NCI-H2196 (cell line): Measurements from ENCODE around the gene WDR33.
"Not testable (repeated sequence)": the region's sequence is repeated elsewhere in the genome, so short reads cannot be mapped to it uniquely, and the experiment has no call there.

Experiments
- DNase-seq: peaks from one replicate; lab custom pipeline; 2025; ENCODE audit not compliant: unreplicated experiment; lab: John Stamatoyannopoulos, UW

The WDR33 gene

DNA sequence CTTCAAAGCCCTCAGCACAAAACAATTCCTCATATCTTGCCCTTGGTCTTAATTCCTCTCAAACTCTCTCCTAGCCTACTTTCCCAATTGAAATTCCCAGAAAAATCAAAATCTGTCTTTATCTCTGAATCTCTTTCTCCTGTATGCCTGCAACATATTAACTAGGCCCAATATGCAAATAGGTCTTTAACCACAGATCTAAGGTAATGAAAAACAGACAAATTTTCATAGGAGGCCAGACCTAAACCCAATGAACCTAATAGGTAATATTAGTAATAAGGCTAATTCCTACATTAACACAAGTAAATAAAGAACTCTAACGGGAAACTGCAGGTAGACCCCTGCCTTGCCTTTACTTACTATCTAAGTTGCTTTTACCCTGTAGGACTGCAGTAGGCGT, 41.4 kb downstream of the WDR33 start:
- DNase-seq, result no peak

DNA sequence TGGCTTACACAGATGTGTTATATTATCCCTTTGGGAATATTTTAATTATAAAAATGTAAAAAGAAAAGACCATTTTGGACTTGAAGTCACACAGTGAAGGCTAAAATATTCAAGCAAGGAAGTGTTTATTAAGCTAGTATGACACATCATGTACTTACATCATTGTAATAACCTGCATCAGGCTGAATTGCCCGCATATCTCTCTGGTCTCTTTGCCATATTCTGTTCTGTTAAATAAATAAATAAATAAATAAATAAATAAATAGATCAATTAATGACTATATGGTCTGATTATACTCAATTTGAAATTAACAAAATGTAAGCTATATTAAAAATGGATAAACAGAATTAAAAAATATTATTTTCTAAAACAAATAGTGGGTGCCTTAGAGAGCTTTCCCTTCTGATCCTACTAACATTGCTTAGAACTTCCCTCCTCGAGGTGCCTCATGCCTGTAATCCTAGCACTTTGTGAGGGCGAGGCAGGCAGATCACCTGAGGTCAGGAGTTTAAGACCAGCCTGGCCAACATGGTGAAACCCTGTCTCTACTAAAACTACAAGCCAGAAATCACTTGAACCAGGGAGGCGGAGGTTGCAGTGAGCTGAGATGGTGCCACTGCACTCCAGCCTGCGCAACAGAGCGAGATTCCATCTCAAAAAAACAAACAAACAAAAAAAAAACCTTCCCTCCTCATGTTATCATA, 42.0 kb downstream of the WDR33 start:
- no peak for DNase-seq

DNA sequence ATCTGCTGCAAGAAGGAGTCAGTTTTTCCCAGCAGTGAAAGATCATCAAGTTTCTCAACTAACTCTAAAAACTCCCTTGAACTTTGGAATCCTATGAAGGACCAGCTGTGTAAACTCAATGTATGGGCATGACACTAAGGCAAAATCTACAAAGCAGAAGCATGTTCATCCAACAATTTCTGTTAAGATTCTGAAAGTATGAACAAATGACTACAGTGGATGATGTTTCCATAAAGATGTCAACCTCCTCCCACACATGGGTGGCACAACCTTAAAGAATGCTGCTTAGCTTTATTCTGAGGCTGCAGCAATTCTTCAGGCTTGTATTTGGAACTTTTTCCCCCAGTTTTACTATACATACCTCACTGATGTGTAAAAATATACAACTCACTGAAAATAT, 47.2 kb downstream of the WDR33 start:
- no peak for DNase-seq

DNA sequence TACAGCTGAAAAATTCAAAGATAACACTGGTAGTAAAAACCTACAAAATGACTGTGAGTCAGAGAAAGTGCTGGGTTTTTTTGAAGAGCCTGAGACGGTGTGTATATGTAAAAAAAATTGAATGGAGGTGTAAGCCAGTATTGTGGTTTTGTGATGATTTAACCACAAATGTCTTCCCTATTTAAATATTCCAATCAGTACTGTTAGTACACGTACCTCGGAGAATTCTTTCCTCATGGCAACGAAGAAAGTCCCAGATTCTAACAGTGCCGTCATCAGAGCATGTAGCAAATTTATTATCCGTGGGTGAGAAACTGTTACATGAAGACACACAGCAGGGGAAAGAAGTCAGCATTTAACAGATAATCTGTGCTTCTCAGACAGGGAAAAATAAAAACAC, 48.1 kb downstream of the WDR33 start:
- DNase-seq, result no peak

DNA sequence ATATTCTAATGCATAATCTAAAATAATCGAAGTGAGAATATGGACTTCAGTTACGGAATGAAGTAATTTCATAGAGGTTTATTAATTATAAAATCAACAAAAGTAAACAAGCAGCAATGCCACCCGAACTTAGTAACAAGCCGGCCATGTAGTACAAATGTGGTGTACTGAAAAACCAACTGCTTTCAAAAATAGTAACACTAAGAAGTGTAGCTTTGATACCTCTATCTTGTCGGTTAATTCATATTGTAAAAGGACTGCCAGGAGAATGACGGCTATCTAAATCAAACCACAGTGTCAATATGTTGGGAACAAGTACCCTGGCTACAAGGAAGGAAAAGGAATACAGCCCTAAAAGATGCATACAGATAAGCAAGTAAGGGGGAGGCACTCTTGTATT, 48.5 kb downstream of the WDR33 start:
- no peak for DNase-seq

DNA sequence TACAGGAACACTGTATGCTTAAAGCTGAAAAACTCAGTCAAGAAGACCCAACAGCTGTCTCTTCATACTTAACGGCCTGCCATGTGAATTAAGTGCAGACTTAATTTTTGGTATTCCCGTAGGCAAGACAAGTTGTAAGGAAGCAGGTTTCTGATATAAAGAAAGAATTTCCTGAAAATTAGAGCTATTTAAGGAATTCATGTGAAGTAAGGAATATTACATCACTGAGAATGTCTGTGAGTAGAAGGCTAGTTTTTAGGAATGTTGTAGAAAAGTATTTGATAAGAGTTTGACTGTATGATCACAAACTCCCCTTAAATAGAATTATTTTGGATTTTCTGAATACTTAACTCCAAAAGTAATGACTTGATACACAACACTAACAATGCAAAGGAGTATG, 51.0 kb downstream of the WDR33 start:
- no peak for DNase-seq

DNA sequence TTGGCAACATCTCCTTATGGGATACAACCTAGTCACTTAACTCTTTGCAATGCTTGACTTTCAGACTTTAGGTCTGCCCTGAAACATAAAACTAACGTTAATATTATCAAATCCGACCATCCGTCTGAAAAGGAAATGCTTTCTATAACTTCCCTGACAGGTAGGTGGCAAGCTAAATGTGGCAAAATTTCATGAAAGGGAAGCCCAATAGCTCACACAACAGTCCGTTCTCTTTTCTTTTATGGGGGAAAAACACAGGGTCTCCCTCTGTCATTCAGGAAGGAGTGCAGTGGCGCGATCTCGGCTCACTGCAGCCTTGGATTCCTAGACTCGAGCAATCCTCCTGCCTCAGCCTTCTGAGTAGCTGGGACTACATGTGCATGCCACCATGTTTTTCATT, 56.8 kb downstream of the WDR33 start:
- no peak for DNase-seq

DNA sequence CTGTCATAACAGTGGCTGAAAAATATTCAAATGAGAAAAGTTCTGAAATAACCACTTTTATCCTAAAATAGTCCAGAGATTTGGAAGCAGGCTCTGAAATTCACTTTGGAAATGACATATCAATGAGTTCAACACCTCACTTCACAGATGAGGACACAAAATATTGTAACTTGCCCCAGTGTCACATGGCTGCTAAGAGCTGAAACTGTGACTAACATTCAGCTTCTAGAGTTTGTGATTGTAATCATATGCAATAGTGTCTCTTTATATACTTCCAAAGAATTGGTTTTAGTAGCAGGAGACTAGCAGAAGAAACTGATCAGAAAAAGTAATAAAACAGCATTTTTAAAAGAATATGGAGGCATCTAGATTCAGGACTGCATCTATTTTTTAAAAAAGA, 57.6 kb downstream of the WDR33 start:
- no peak for DNase-seq

DNA sequence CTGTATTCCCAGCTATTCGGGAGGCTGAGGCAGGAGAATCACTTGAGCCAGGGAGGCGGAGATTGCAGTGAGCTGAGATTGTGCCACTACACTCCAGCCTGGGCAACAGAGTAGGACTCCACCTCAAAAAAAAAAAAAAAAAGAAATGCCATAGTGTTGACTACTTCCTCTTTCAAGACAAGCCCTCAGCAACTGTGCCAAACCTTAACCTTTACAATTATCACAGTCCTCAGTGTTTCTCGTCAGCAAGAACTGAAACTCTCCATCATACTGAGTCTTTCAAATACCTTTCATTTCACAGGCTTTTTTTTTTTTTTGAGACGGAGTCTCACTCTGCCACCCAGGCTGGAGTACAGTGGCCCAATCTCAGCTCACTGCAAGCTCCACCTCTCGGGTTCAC, 61.4 kb downstream of the WDR33 start:
- DNase-seq, result not testable (repeated sequence)

DNA sequence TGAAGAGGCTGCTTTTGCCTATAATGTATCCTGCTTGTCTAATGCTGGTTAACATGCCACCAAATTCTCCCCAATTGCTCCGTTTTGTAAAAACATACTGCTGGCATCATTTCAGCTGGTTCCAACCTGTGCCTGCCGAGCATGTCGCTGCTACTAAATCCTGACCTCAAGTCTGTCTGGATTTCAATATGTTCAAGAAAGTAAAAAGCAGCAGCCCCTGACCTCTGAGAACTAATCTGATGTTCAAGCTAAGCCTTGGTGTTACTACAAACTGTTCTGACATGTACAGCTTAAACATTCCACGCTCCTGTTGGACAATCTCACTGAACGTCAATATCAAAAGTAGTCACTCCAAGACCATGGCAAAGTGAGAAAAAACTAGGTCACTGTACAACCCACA, 63.4 kb downstream of the WDR33 start:
- no peak for DNase-seq

DNA sequence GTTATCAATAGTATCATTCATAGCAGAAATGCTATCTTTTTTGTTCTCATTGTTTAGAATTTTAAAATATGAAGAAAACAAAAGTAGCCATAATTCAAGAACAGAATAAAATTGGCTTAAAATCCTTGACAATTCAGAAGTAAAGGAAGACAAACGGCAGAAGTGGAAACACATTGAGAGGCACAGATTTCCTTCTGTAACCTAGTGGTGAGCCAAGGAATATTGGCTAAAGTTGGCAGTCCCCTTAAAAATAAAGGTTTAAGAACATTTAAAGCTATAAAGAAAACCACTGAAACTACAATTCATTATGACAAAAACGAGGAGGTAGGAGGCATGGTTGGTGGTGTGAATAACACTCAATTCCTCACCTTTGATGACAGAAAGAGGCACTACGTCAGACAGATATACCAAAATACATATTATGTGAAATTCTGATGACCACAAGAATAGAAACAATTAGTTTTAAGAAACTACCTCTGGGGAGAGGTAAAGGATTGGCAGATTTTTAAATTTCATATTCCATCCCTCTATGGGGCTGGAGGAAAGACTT, 67.4 kb downstream of the WDR33 start:
- no peak for DNase-seq

DNA sequence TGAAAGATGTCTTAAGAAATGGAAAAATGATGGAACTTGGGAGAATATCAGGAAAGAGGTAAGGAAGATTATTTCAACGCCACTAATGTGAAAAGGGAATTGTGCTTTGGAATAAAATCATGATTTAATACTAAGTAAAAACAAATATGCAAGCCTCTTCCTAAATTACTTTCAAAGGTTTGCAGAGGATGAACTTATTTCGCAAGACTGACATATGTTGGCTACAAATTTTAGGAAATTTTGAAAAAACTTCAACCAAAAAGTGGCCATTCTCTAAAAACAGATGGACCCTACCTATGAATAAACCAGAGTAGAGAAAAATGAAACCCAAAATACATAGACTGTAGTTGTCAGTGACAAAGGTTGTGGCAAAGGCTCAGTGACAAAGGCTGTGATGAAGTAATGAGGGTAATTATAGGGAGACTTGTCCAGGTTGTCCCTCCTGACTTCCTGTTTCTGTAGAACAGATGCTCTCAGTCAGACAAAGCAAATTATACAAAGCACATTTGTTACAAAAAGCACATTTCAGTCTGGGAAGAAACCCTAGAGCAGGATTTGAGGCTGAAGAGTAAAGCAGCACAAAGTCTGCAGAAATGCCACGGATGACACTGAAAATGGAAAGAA, 70.2 kb downstream of the WDR33 start:
- no peak for DNase-seq

DNA sequence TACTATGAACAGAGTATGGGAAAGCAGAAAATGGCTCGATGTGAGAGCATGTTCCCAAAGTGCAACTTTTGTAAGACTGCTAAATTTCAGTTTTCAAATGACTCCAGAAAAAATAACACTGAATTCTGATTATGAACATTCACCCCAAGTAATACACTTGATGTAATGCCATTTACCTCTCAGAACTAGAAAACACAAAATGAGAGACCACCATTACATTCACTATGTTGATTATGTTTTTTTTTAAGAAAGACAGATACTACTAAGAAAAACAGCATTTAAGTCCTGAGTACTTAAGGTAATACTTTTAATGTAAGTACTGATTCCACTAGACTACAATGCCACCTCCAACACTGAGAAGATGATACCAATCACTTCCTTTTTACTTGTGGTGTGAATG, 71.2 kb downstream of the WDR33 start:
- no peak for DNase-seq

DNA sequence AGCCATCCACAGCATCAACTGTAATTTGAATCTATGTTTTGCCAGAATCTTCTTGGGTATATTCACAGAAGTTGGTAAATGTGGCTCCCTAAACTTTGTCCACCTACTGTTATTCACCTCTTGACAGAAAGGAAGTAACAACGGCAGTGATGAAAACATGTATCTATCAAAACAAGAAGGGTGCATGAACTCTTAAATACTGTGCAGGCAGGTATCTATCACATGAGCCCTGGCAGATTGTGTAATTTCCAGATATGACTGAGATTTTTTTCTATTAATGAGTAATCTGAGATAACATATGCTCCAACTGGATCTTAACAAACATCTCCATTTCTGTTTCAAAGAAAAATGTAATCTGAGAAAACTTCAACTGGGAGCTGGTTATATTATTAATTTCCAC, 73.1 kb downstream of the WDR33 start:
- no peak for DNase-seq

DNA sequence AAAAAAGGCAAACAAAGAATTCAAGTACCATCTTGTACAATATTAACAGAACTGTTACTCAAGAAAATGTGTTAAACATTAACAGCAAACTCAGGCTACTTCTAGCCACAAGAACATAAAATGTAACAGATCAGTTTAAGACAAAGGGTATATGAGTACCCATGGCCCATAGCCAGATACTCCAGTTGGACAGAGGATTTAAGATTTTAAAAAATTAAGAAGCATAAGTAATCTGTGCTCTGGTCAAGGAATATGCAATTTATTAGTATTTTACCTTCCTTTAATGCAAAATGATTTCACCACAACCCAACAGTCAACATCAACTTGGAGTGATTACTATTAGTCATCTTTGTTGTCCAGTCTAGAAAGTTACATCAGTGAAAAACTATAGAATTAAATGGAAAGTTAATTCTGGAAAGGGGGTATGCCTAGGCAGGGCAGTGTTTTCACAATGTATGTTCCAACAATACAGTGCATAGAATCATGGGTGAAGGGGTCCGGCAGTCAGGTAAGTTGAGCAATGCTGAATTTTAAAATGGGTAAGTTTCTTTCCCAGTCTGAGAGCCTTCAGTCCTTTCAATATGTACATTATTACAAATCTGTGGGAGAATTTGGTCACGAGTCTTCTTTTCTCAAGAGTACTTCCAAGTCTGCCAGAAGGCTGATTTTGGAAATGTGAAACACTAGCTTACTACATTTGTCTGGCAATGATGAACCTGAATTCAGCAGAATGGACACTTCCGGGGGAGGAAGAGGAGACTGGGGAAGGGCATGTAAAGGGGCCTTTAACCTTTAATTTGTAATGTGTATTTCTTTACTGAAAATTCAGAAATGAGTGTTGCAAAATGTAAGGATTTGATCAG, 75.2 kb downstream of the WDR33 start:
- no peak for DNase-seq

DNA sequence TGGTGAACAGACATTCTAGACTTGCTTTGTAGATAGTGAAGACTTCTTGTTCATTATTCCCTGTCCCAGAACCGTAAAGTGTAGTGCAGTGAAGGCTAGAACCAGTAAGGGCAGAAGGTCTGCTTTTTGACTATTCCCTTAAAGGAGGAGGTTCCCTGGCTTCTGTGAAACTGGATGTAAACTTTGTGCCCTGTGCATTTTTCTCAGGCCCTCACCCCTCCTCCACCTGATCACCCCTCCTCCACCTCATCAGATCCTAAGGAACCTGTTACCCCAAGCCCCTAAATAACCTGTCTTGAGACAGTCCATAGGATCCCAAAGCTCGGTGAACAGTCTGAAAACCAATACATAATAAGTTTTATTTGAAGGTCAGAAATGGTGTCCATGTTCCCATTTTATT, 75.9 kb downstream of the WDR33 start:
- DNase-seq, result no peak

DNA sequence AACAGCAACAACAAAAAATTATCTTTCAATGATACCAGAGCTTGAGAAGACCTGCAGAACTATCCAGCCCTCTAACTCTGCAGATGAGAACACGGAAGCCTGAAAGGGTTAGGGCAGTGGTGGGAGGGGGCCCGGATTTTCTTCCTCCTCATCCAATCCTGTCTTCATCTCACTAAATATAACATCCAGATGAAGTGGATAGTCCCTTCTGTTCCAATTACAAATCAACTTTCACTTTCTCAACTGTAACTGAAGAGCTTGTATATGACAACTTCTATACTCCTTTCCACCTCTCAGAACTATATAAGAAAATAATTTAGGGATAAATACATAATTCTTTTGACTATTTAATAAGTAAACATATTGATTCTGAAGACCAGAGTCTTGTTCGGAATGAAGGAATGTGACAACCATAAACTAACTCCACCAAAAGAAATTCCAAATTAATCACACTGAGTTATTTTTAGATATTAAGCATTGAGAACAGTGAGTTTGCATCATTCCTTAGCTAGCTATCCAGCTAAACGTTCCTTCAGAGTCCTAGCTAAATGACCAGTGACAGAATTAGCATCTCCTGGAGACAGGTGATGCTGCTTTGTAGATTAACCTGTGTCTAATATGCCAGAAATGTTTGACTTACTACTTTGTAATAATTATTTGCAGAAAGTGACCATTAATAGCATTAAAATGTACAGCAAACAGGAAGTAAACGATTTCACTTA, 77.0 kb downstream of the WDR33 start:
- DNase-seq, result no peak

DNA sequence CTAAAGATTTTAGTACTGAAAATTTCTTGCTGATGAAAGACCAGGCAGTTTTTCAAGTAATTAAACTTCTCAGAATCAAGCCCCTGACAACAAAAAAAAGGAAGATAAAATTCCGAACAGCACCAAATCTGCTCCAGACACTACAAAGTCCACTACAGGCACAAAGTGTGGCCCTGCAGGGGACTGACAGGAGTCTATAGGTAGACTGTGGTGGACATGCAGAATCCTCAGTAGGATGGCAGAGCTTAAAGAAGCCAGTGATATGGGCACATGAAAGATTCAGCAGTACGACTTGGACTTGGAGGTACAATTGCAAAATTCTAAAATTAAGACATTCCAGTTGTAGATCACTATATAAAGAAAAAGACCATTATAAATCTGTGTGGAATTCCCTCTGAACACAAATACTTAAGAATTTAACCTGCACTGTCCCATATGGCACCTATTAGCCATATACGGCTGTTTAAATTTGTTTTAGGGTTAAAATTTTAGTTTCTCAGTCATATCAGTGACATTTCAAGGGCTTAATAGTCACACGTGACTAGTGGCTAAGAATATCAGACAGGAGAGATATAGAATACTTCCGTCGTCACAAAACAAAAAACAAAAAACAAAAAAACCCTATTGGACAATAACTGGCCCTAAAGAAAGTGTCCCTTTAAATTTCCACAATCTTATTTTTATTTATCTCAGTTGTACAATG, 77.7 kb downstream of the WDR33 start:
- DNase-seq, result no peak

DNA sequence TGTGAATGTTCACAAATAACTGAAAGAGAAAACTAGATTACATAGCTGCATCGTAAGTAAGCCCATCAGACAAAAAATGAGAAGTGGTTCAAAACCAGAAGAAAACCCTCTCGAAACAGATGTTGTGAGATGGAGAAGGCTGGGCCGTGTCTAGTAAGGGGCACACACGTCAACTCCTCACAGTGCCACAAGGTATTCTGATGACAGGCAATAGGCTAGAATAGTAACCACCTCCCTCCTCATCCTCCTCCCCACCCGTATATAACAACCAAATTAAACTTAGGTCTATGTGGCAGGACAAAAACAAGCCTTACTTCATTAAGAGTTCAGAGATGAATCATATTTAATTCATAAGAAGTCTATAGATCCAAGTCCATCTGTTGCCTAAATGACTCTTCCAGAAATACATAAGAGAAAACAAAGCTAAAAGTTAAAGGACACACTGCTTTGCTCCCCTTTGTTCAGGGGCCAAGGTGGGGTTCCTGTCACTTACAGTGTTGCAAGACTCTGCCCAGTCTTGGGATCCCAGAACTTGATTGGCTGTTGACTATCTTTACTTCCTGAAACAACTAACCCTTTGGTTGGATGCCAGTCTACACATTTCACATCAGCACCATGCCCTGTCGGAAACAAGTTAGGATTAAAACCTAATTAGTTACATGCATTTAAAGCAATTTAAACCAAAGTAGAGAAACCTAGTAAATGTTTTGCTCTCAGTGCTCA, 84.7 kb downstream of the WDR33 start:
- no peak for DNase-seq

DNA sequence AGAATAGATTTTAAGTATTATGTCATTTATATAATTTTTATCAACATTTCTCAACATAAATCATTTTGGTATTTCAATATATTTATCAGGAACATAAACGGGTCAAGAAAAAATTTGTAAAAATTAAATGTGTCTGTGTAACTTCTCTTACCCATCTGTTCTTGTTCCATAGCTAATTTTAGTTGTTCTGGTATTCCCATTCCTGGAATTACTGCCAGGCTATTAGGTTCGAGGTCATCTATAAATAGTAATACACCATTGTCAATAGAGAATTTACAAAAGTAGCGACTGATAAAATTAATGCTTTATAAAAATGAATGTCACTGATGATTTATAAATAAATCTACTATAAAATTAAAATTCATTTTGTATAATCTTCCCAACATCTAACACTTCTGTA, 88.2 kb downstream of the WDR33 start:
- DNase-seq, result no peak
